HepG2 (cell line): ENCODE data around the gene NFIC. TPM values are rescaled to one million over a fixed set of nuclear protein-coding genes. Genes with fewer than 3 reads are reported as not detected.

Source experiments
- AGO2 ChIP-seq: fragments of 200-400 bp; formaldehyde crosslinking; optimal IDR thresholded peaks from 2 replicates; pipeline ENCODE3; 2017; ENCODE audit warnings: mild to moderate bottlenecking, low read depth, low read length, moderate library complexity
- ARHGAP35 ChIP-seq: sonication (generic); formaldehyde crosslinking; IDR thresholded peaks from 2 replicates; pipeline ENCODE4 v1.9.0; 2022; ENCODE audit warnings: mild to moderate bottlenecking, inconsistent platforms, moderate library complexity, missing genetic modification reagents, borderline replicate concordance
- ATF1 ChIP-seq: IDR thresholded peaks from 2 replicates; pipeline ENCODE4 v1.6.1; 2016; ENCODE audit warnings: mild to moderate bottlenecking, control low read depth
- EZH2 ChIP-seq: conservative IDR thresholded peaks from 2 replicates; pipeline ENCODE4 v1.6.1; 2012; ENCODE audit warnings: mild to moderate bottlenecking, low read depth, low read length, moderate library complexity
- HMG20A ChIP-seq: IDR thresholded peaks from 2 replicates; pipeline ENCODE4 v1.6.1; 2016; ENCODE audit warnings: borderline replicate concordance
- KLF16 ChIP-seq, 2 experiments: sonication (generic) in 1 of 2; formaldehyde crosslinking in 1 of 2; IDR thresholded peaks; 2 replicates each; pipeline versions ENCODE4 v1.6.1 to v1.8.0; 2016 to 2023; ENCODE audit warnings: missing genetic modification reagents in 2 of 2, missing compliant biosample characterization in 1 of 2
- NR2F6 ChIP-seq, 2 experiments: IDR thresholded peaks; 2 replicates each; pipeline ENCODE4 v1.6.1; 2016; ENCODE audit warnings: antibody characterized with exemption in 1 of 2, mild to moderate bottlenecking in 1 of 2
- SATB2 ChIP-seq: sonication (generic); formaldehyde crosslinking; IDR thresholded peaks from 2 replicates; pipeline ENCODE4 v1.5.0; 2020; ENCODE audit warnings: missing genetic modification reagents
- SCMH1 ChIP-seq: sonication (generic); formaldehyde crosslinking; IDR thresholded peaks from 2 replicates; pipeline ENCODE4 v1.9.0; 2021; ENCODE audit warnings: missing genetic modification reagents, mild to moderate bottlenecking, borderline replicate concordance
- TBP ChIP-seq: sonication (generic); formaldehyde crosslinking; IDR thresholded peaks from 2 replicates; pipeline ENCODE4 v1.5.0; 2020; ENCODE audit warnings: missing genetic modification reagents
- ZMYM3 ChIP-seq: sonication (generic); formaldehyde crosslinking; IDR thresholded peaks from 2 replicates; pipeline ENCODE4 v1.5.1; 2020; ENCODE audit warnings: mild to moderate bottlenecking, missing genetic modification reagents
- ZNF121 ChIP-seq: sonication (generic); formaldehyde crosslinking; IDR thresholded peaks from 2 replicates; pipeline ENCODE4 v1.5.0; 2020; ENCODE audit warnings: mild to moderate bottlenecking, missing genetic modification reagents
- ZNF264 ChIP-seq: sonication (generic); formaldehyde crosslinking; IDR thresholded peaks from 2 replicates; pipeline ENCODE4 v1.4.0; 2020; ENCODE audit warnings: missing genetic modification reagents
- ZNF329 ChIP-seq: sonication (generic); formaldehyde crosslinking; IDR thresholded peaks from 2 replicates; pipeline ENCODE4 v1.9.0; 2021; ENCODE audit warnings: low read depth, mild to moderate bottlenecking, missing genetic modification reagents
- ZNF768 ChIP-seq: sonication (generic); formaldehyde crosslinking; IDR thresholded peaks from 2 replicates; pipeline ENCODE4 v1.4.0; 2020; ENCODE audit warnings: missing genetic modification reagents
- polyA plus RNA-seq, 8 experiments: library from polyadenylated mRNA; depleted of rRNA in 3 of 8; stranded (reverse) in 7 of 8; unstranded in 1 of 8; fragments of >200 nt; fragmentation: Illumina TruSeq in 4 of 8; extraction: Trizol in 4 of 8; gene quantifications; 2 replicates each; pipeline versions ENCODE4 v1.2.1 to v1.2.3, GENCODE V29; 2011 to 2016; ENCODE audit warnings: low read depth in 4 of 8, missing spikeins in 1 of 8, mixed read lengths in 1 of 8; ENCODE audit not compliant: insufficient read depth in 1 of 8
- total RNA-seq, 5 experiments: library from RNA; depleted of rRNA; stranded (reverse); fragments of >200 nt; fragmentation: Illumina TruSeq; extraction: Trizol; gene quantifications; 2 replicates each; pipeline ENCODE4 v1.2.3, GENCODE V29; 2016; ENCODE audit warnings: low read depth in 1 of 5
- TF ChIP-seq, protein P1 (sequence below): sonication (generic); formaldehyde crosslinking; conservative IDR thresholded peaks from 2 replicates; pipeline ENCODE4 v1.8.1; 2023; ENCODE audit warnings: missing genetic modification reagents
- TF ChIP-seq, protein P2 (sequence below): sonication (generic); formaldehyde crosslinking; IDR thresholded peaks from 2 replicates; pipeline ENCODE4 v1.8.0; 2022; ENCODE audit warnings: missing genetic modification reagents, mild to moderate bottlenecking, inconsistent platforms, borderline replicate concordance
- TF ChIP-seq, protein P3 (sequence below): fragments of 450-650 bp; IDR thresholded peaks from 2 replicates; pipeline ENCODE4 v1.6.1; 2017; ENCODE audit warnings: mild to moderate bottlenecking

Gene NFIC
- total and polyA plus RNA-seq, 2 of the 13 experiments (the other 11 are each of a cell fraction or from before 2014, with no cell fraction given), result 1.3 to 2.5 TPM

DNA sequence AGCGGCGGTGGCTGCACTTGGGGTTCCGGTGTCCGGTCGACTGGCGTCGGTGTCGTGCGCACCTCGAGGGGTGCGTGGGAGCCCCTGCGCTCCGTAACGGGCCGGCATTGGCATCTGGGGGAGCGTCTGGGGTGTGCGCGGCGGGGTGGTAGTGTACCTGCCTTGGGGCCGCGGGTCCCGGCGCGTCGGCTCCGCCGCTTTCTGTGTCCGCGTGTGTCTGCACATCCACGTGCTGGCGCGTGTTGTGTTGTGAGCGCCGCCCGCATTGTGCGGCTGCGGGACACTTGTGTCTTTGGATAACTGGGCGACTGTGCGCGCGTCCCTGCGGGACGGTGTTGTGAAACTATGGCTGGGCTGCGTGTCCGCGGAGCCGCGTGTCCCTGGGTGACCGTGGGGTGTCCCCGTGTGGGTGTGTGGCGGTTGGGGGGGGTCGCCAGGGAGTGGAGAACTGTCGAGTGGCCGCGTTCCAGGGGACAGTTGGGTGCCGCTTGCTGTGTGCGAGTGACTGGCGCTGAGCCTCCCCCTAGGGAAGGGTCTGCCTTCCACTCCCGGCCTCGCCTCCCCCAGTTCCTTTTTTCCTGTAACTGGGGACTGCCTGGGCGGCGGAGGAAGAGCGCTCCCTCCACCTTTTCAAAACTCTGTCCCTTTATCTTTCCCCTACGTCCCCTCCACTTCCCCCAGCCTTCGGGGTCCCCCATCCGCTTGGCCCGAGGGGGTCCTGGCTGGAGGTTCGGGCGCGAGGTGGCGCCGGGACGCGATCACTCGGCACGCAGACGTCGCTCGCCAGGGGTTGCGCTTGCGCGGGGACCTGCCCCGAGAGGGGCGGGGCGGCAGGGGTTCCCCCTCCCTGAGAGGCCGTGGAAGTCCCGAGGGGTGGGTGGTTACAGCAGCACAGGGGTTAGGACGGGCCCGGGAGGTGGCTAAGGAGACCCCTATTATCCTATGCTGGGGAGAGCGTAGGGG, 5.7 kb upstream of the NFIC start (continued):
- TF ChIP-seq ZNF264 (CRISPR knock-in tag) (no peak), ZNF768 (CRISPR knock-in tag) (no peak), NR2F6 (IDR thresholded peaks at IDR 0.05) (no peak), NR2F6 (CRISPR knock-in tag; IDR thresholded peaks at IDR 0.05) (no peak), ZNF329 (CRISPR knock-in tag) (no peak), ZNF121 (no peak), HMG20A (CRISPR knock-in tag) (no peak), KLF16 (CRISPR knock-in tag; IDR thresholded peaks at IDR 0.05) (0 out of 4 replicates have a peak, but pooled peaks of 1 of the 2 experiments have one; percentile 41), ATF1 (CRISPR knock-in tag) (no peak), TBP (CRISPR knock-in tag) (0 out of 2 replicates have a peak, but pooled peaks have one; percentile 57), ARHGAP35 (CRISPR knock-in tag) (no peak), SCMH1 (no peak), SATB2 (CRISPR knock-in tag) (0 out of 2 replicates have a peak, but pooled peaks have one; percentile 68), AGO2 (peak; percentile 56), ZMYM3 (peak; percentile 15; the same call in 1 of the 2 replicates), EZH2 (no peak)
- TF ChIP-seq, protein P1, sequence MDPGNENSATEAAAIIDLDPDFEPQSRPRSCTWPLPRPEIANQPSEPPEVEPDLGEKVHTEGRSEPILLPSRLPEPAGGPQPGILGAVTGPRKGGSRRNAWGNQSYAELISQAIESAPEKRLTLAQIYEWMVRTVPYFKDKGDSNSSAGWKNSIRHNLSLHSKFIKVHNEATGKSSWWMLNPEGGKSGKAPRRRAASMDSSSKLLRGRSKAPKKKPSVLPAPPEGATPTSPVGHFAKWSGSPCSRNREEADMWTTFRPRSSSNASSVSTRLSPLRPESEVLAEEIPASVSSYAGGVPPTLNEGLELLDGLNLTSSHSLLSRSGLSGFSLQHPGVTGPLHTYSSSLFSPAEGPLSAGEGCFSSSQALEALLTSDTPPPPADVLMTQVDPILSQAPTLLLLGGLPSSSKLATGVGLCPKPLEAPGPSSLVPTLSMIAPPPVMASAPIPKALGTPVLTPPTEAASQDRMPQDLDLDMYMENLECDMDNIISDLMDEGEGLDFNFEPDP, result no peak
- TF ChIP-seq, protein P2, sequence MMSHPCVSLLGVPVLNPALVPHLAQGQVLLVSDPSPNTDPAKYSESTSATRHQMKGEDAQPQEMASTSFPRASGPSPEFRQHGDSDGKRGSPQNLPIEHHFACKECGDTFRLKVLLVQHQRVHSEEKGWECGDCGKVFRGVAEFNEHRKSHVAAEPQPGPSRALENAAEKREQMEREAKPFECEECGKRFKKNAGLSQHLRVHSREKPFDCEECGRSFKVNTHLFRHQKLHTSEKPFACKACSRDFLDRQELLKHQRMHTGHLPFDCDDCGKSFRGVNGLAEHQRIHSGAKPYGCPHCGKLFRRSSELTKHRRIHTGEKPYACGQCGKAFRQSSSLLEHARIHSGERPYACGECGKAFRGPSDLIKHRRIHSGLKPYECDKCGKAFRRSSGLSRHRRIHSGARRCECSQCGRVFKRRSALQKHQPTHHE (CRISPR knock-in tag), result no peak
- TF ChIP-seq, protein P3, sequence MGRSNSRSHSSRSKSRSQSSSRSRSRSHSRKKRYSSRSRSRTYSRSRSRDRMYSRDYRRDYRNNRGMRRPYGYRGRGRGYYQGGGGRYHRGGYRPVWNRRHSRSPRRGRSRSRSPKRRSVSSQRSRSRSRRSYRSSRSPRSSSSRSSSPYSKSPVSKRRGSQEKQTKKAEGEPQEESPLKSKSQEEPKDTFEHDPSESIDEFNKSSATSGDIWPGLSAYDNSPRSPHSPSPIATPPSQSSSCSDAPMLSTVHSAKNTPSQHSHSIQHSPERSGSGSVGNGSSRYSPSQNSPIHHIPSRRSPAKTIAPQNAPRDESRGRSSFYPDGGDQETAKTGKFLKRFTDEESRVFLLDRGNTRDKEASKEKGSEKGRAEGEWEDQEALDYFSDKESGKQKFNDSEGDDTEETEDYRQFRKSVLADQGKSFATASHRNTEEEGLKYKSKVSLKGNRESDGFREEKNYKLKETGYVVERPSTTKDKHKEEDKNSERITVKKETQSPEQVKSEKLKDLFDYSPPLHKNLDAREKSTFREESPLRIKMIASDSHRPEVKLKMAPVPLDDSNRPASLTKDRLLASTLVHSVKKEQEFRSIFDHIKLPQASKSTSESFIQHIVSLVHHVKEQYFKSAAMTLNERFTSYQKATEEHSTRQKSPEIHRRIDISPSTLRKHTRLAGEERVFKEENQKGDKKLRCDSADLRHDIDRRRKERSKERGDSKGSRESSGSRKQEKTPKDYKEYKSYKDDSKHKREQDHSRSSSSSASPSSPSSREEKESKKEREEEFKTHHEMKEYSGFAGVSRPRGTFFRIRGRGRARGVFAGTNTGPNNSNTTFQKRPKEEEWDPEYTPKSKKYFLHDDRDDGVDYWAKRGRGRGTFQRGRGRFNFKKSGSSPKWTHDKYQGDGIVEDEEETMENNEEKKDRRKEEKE, result no peak
